HepG2 (cell line): ENCODE data around the gene ZBTB7A. TPM values are rescaled to one million over a fixed set of nuclear protein-coding genes. Genes with fewer than 3 reads are reported as not detected.

Source experiments
- FOXK1 ChIP-seq: sonication (generic); formaldehyde crosslinking; IDR thresholded peaks from 2 replicates; pipeline ENCODE4 v1.4.0; 2020; ENCODE audit warnings: low read depth, missing genetic modification reagents, borderline replicate concordance
- POLR2G ChIP-seq: fragments of 200-400 bp; formaldehyde crosslinking; IDR thresholded peaks from 2 replicates; pipeline ENCODE4 v1.6.1; 2018; ENCODE audit warnings: mild to moderate bottlenecking, low read depth, low read length, moderate library complexity
- TP53 ChIP-seq: sonication (generic); formaldehyde crosslinking; conservative IDR thresholded peaks from 2 replicates; pipeline ENCODE4 v1.4.0; 2020; ENCODE audit warnings: missing genetic modification reagents
- polyA plus RNA-seq, 8 experiments: library from polyadenylated mRNA; depleted of rRNA in 3 of 8; stranded (reverse) in 7 of 8; unstranded in 1 of 8; fragments of >200 nt; fragmentation: Illumina TruSeq in 4 of 8; extraction: Trizol in 4 of 8; gene quantifications; 2 replicates each; pipeline versions ENCODE4 v1.2.1 to v1.2.3, GENCODE V29; 2011 to 2016; ENCODE audit warnings: low read depth in 4 of 8, missing spikeins in 1 of 8, mixed read lengths in 1 of 8; ENCODE audit not compliant: insufficient read depth in 1 of 8
- total RNA-seq, 5 experiments: library from RNA; depleted of rRNA; stranded (reverse); fragments of >200 nt; fragmentation: Illumina TruSeq; extraction: Trizol; gene quantifications; 2 replicates each; pipeline ENCODE4 v1.2.3, GENCODE V29; 2016; ENCODE audit warnings: low read depth in 1 of 5
- TF ChIP-seq, protein P1 (sequence below): sonication (generic); formaldehyde crosslinking; IDR thresholded peaks from 2 replicates; pipeline ENCODE4 v1.4.0; 2020; ENCODE audit warnings: mild to moderate bottlenecking, missing genetic modification reagents, borderline replicate concordance
- TF ChIP-seq, protein P2 (sequence below): sonication (generic); formaldehyde crosslinking; IDR thresholded peaks from 2 replicates; pipeline ENCODE4 v1.9.0; 2022; ENCODE audit warnings: missing genetic modification reagents, mild to moderate bottlenecking, borderline replicate concordance
- TF ChIP-seq, protein P3 (sequence below): sonication (generic); formaldehyde crosslinking; IDR thresholded peaks from 2 replicates; pipeline ENCODE4 v1.4.0; 2020; ENCODE audit warnings: missing genetic modification reagents

The ZBTB7A gene
- total and polyA plus RNA-seq, 2 of the 13 experiments (the other 11 are each of a cell fraction or from before 2014, with no cell fraction given) = 3.6 to 4.0 TPM

DNA sequence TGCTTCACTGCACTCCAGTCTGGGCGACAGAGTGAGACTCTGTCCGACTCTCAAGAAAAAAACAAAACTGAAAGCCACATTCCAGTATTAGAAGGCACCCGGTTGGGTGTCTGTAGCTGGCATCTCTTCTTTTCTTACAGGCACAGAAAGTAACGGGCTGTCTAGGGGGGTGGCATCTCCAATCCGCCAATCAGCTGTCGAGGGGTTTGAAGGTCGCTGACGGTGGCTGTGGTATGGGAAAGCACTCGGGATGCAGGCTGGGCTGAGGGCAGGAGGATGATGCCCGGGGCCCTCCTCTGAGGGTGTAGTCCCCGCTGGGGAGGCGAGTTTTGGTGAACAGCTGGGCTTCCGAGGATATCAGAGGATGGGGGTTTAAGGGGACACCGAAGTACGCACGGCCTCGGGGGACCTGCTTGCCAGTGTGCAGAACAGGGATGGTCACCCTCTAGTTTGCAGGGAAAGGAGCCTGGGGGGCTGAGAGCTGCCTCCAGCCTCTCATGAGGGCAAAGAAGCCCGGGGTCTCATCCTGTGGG lies 27.0 kb upstream of the ZBTB7A start (continued):
- TF ChIP-seq, protein P1, sequence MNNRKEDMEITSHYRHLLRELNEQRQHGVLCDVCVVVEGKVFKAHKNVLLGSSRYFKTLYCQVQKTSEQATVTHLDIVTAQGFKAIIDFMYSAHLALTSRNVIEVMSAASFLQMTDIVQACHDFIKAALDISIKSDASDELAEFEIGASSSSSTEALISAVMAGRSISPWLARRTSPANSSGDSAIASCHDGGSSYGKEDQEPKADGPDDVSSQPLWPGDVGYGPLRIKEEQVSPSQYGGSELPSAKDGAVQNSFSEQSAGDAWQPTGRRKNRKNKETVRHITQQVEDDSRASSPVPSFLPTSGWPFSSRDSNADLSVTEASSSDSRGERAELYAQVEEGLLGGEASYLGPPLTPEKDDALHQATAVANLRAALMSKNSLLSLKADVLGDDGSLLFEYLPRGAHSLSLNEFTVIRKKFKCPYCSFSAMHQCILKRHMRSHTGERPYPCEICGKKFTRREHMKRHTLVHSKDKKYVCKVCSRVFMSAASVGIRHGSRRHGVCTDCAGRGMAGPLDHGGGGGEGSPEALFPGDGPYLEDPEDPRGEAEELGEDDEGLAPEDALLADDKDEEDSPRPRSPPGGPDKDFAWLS (CRISPR knock-in tag) = no peak
- TF ChIP-seq, protein P2, sequence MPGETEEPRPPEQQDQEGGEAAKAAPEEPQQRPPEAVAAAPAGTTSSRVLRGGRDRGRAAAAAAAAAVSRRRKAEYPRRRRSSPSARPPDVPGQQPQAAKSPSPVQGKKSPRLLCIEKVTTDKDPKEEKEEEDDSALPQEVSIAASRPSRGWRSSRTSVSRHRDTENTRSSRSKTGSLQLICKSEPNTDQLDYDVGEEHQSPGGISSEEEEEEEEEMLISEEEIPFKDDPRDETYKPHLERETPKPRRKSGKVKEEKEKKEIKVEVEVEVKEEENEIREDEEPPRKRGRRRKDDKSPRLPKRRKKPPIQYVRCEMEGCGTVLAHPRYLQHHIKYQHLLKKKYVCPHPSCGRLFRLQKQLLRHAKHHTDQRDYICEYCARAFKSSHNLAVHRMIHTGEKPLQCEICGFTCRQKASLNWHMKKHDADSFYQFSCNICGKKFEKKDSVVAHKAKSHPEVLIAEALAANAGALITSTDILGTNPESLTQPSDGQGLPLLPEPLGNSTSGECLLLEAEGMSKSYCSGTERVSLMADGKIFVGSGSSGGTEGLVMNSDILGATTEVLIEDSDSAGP = no peak
- no peak for TF ChIP-seq FOXK1 (CRISPR knock-in tag)
- TF ChIP-seq POLR2G = no peak
- no peak for TF ChIP-seq TP53
- TF ChIP-seq, protein P3, sequence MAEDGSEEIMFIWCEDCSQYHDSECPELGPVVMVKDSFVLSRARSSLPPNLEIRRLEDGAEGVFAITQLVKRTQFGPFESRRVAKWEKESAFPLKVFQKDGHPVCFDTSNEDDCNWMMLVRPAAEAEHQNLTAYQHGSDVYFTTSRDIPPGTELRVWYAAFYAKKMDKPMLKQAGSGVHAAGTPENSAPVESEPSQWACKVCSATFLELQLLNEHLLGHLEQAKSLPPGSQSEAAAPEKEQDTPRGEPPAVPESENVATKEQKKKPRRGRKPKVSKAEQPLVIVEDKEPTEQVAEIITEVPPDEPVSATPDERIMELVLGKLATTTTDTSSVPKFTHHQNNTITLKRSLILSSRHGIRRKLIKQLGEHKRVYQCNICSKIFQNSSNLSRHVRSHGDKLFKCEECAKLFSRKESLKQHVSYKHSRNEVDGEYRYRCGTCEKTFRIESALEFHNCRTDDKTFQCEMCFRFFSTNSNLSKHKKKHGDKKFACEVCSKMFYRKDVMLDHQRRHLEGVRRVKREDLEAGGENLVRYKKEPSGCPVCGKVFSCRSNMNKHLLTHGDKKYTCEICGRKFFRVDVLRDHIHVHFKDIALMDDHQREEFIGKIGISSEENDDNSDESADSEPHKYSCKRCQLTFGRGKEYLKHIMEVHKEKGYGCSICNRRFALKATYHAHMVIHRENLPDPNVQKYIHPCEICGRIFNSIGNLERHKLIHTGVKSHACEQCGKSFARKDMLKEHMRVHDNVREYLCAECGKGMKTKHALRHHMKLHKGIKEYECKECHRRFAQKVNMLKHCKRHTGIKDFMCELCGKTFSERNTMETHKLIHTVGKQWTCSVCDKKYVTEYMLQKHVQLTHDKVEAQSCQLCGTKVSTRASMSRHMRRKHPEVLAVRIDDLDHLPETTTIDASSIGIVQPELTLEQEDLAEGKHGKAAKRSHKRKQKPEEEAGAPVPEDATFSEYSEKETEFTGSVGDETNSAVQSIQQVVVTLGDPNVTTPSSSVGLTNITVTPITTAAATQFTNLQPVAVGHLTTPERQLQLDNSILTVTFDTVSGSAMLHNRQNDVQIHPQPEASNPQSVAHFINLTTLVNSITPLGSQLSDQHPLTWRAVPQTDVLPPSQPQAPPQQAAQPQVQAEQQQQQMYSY (CRISPR knock-in tag) = no peak
